GM21381 (cell line): ENCODE results near the gene SPC25.
A peak's percentile ranks its signal among the peaks of the same experiment; 100 is the strongest.
"Not testable (repeated sequence)": the region's sequence is repeated elsewhere in the genome, so short reads cannot be mapped to it uniquely, and the experiment has no call there.

ENCODE experiments used
- ATAC-seq: cut with Tn5 transposase; IDR thresholded peaks from one replicate; pipeline ENCODE4 v1.9.1; 2021; ENCODE audit warnings: mild to moderate bottlenecking, moderate library complexity; ENCODE audit not compliant: unreplicated experiment

The SPC25 gene

GRCh38 chr2:168890006-168890782 is at the start of gene SPC25:
TSS of gene SPC25 (minus strand) at chr2:168890430. CDS start at chr2:168889519, 911 bp downstream.
- peak; percentile 99 for ATAC-seq

GRCh38 chr2:168939918-168940317 is 49.7 kb upstream of the SPC25 start:
- ATAC-seq, result peak; percentile 80

- no peak for ATAC-seq
These were observed 48.8 kb upstream of the SPC25 start for GRCh38 chr2:168939061-168939460.

- ATAC-seq, result no peak
These were observed 45.8 kb upstream of the SPC25 start for GRCh38 chr2:168935810-168936581.

GRCh38 chr2:168934826-168935225 is 44.6 kb upstream of the SPC25 start:
- ATAC-seq, result no peak

- not testable (repeated sequence) for ATAC-seq
These were observed 41.9 kb upstream of the SPC25 start for GRCh38 chr2:168932174-168932573.

GRCh38 chr2:168930242-168930641 is 40.0 kb upstream of the SPC25 start:
- no peak for ATAC-seq

GRCh38 chr2:168929031-168929430 is 38.8 kb upstream of the SPC25 start:
- no peak for ATAC-seq

- ATAC-seq, result no peak
These were observed 38.0 kb upstream of the SPC25 start for GRCh38 chr2:168928113-168928831.

GRCh38 chr2:168926621-168927386 is 36.6 kb upstream of the SPC25 start:
- no peak for ATAC-seq

- no peak for ATAC-seq
These were observed 30.4 kb upstream of the SPC25 start for GRCh38 chr2:168920504-168921157.

GRCh38 chr2:168916331-168916675 is 26.1 kb upstream of the SPC25 start:
- ATAC-seq, result no peak

- ATAC-seq, result no peak
These were observed 25.5 kb upstream of the SPC25 start for GRCh38 chr2:168915441-168916330.

- ATAC-seq, result no peak
These were observed 23.3 kb upstream of the SPC25 start for GRCh38 chr2:168913495-168913894.

GRCh38 chr2:168912901-168913369 is 22.7 kb upstream of the SPC25 start:
- no peak for ATAC-seq

- no peak for ATAC-seq
These were observed 22.2 kb upstream of the SPC25 start for GRCh38 chr2:168912466-168912865.

- ATAC-seq, result no peak
These were observed 20.1 kb upstream of the SPC25 start for GRCh38 chr2:168910330-168910729.

- ATAC-seq, result no peak
These were observed 17.9 kb upstream of the SPC25 start for GRCh38 chr2:168907940-168908662.

- no peak for ATAC-seq
These were observed 14.1 kb upstream of the SPC25 start for GRCh38 chr2:168904358-168904757.
